Mesothelial cell of epicardium (in vitro differentiated cells): Measurements from ENCODE around the gene ZC3H18. TPM values are rescaled to one million over a fixed set of nuclear protein-coding genes. Genes with fewer than 3 reads are reported as not detected.
A peak's percentile ranks its signal among the peaks of the same experiment; 100 is the strongest.

Source experiments
- DNase-seq, 2 experiments: peaks; one replicate each; pipeline ENCODE4 v3.0.0; 2021; ENCODE audit warnings: low spot score in 2 of 2; ENCODE audit not compliant: unreplicated experiment in 2 of 2
- H3K27ac Mint-ChIP-seq: 2 replicates; pipeline ENCODE4 v1.8.0; 2021; ENCODE audit warnings: mixed read lengths
- H3K27me3 Mint-ChIP-seq: 2 replicates; pipeline ENCODE4 v1.8.0; 2021; ENCODE audit warnings: low read depth, mixed read lengths
- H3K36me3 Mint-ChIP-seq: 2 replicates; pipeline ENCODE4 v1.8.0; 2021; ENCODE audit warnings: mixed read lengths
- H3K4me1 Mint-ChIP-seq: 2 replicates; pipeline ENCODE4 v1.8.0; 2021; ENCODE audit warnings: mixed read lengths
- H3K4me3 Mint-ChIP-seq: 2 replicates; pipeline ENCODE4 v1.8.0; 2021; ENCODE audit warnings: mild to moderate bottlenecking, moderate library complexity, mixed read lengths
- H3K9me3 Mint-ChIP-seq: 2 replicates; pipeline ENCODE4 v1.8.0; 2021; ENCODE audit warnings: mixed read lengths
- total RNA-seq: library from RNA; stranded (reverse); gene quantifications from 3 replicates; pipeline ENCODE4 v1.2.1, GENCODE V29; 2021
- TF ChIP-seq, protein P1 (sequence below): fragments of 200-600 bp; sonication (generic); IDR thresholded peaks from one replicate; pipeline ENCODE4 v1.5.0; 2021; ENCODE audit warnings: antibody characterized with exemption; ENCODE audit not compliant: unreplicated experiment

Gene ZC3H18
- total RNA-seq, 1 donor from 2014 or later = 62.2 TPM

DNA sequence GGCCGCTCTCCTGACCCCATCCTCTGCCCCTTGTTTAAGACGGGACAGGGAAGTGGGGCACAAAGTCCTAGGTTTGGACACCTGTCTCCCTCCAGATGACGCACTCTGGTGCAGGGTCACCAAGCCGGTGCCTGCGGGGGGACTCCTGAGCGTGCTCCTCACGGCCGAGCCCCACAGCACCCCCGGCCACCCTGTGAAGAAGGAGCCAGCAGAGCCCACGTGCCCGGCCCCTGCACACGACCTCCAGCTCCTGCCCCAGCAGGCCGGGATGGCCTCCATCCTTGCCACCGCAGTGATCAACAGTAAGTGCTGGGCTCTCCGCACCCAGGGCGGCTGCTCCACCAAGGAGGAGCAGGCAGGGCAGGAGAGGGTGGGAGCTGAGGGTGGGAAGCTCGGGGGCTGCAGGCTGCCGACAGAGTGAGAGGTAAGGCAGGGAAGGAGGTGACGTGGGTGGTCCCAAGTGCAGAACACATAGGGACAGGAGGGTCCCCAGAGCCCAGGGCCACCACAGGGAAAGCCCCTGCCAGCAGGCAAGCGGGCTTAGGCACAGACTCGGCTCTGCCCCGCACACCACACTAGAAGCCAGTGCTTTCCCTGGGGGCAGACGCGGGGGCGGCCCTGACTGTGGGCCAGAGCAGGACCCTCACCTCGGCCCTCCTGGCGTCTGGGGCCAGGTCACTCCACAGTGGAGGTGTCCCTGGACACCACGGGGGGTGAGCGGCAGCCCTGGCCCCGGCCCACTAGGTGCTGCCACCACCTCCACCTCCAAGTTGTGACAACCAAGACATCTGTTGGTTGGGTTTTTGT lies 42.1 kb upstream of the ZC3H18 start:
- peaks cover 10% of the 10 kb centered on the region for H3K36me3 Mint-ChIP-seq
- no peak overlapping the region for H3K27ac Mint-ChIP-seq
- peaks cover 16% of the 10 kb centered on the region for H3K4me1 Mint-ChIP-seq
- TF ChIP-seq, protein P1, sequence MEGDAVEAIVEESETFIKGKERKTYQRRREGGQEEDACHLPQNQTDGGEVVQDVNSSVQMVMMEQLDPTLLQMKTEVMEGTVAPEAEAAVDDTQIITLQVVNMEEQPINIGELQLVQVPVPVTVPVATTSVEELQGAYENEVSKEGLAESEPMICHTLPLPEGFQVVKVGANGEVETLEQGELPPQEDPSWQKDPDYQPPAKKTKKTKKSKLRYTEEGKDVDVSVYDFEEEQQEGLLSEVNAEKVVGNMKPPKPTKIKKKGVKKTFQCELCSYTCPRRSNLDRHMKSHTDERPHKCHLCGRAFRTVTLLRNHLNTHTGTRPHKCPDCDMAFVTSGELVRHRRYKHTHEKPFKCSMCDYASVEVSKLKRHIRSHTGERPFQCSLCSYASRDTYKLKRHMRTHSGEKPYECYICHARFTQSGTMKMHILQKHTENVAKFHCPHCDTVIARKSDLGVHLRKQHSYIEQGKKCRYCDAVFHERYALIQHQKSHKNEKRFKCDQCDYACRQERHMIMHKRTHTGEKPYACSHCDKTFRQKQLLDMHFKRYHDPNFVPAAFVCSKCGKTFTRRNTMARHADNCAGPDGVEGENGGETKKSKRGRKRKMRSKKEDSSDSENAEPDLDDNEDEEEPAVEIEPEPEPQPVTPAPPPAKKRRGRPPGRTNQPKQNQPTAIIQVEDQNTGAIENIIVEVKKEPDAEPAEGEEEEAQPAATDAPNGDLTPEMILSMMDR = no peak
- DNase-seq = no peak
- H3K9me3 Mint-ChIP-seq = no peaks in the 10 kb centered on the region
- H3K27me3 Mint-ChIP-seq = no peaks in the 10 kb centered on the region
- H3K4me3 Mint-ChIP-seq = no peak overlapping the region

GRCh38 chr16:88528902-88529318 lies 41.3 kb upstream of the ZC3H18 start:
- Mint-ChIP-seq H3K9me3 (no peaks in the 10 kb centered on the region), H3K4me3 (no peak overlapping the region), H3K27ac (no peak overlapping the region), H3K36me3 (peaks cover 10% of the 10 kb centered on the region), H3K27me3 (no peaks in the 10 kb centered on the region), H3K4me1 (peaks cover 16% of the 10 kb centered on the region)
- TF ChIP-seq, protein P1 = no peak
- no peak for DNase-seq

- no peak overlapping the region for H3K4me3 Mint-ChIP-seq
- TF ChIP-seq, protein P1 = no peak
Observed at GRCh38 chr16:88529596-88529995, 40.6 kb upstream of the ZC3H18 start.

DNA sequence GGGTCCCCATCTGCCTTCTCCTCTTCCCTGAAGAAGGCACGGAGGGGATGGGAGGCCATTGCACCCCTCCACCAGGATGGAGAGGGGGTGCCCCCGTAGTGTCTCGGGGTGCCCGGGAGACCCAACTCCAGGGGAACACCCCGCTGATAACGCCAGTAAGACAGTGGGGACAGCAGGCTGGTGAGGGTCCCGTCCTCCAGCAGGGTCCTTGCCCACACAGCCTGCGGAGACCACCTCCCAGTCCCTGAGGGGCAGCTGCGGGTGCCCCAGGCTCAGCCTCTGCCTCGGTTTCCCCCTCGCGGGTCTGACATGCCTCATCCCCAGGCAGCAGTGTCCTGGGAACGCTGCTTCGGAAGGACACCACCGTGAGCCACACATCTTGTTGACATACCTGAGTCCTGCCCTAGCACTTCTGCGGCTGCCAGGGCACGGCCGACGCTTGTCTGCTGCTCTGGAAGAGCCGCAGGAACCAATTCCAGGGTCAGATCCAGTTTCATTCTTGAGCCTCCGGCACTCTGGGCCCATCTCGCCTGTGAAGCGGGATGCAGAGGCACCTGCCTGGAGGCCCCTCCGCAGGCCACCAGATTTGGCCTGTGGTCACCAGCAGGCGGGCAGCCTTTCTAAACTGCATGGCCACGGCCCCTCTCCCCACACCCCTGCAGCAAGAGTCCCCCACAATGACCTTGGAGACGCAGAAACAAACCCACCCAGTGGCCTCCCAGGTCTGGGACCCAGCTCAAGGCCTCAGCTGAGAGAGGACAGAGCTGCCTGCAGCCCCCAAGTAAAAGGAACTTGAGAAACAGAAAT lies 39.9 kb upstream of the ZC3H18 start:
- Mint-ChIP-seq H3K4me3 (no peak overlapping the region), H3K4me1 (peaks cover 17% of the 10 kb centered on the region), H3K27ac (peak overlapping the region; percentile 16), H3K36me3 (peaks cover 10% of the 10 kb centered on the region), H3K9me3 (no peaks in the 10 kb centered on the region), H3K27me3 (no peaks in the 10 kb centered on the region)
- no peak for DNase-seq
- TF ChIP-seq, protein P1 = no peak

More at GRCh38 chr16:88529596-88529995, 40.6 kb upstream of the ZC3H18 start:
- DNase-seq = no peak
- no peaks in the 10 kb centered on the region for H3K9me3 Mint-ChIP-seq
- peak overlapping the region; percentile 34 for H3K27ac Mint-ChIP-seq
- H3K4me1 Mint-ChIP-seq = peaks cover 16% of the 10 kb centered on the region
- no peaks in the 10 kb centered on the region for H3K27me3 Mint-ChIP-seq
- H3K36me3 Mint-ChIP-seq = peaks cover 10% of the 10 kb centered on the region

- H3K4me1 Mint-ChIP-seq = peaks cover 17% of the 10 kb centered on the region
- TF ChIP-seq, protein P1 = no peak
- no peaks in the 10 kb centered on the region for H3K9me3 Mint-ChIP-seq
- no peaks in the 10 kb centered on the region for H3K27me3 Mint-ChIP-seq
- peak overlapping the region; percentile 16 for H3K27ac Mint-ChIP-seq
- peaks cover 10% of the 10 kb centered on the region for H3K36me3 Mint-ChIP-seq
- no peak overlapping the region for H3K4me3 Mint-ChIP-seq
- no peak for DNase-seq
Observed at GRCh38 chr16:88530858-88531203, 39.4 kb upstream of the ZC3H18 start.
